ENCODE measurements around the gene TRIM40.

Gene TRIM40

GRCh38 chr6:30185846-30186484 is 50.0 kb downstream of the TRIM40 start:
- H3K18ac ChIP-seq (ENCODE audit: low read depth in 1 of 2, low read length in 2 of 2): no peak overlapping the region
- peaks cover 10% of the 10 kb centered on the region for H3K79me1 ChIP-seq (replicated peaks; ENCODE audit: low read length, poor library complexity, severe bottlenecking)
- H3K4ac ChIP-seq (ENCODE audit: low read depth in 1 of 2, low read length in 2 of 2): no peak overlapping the region
- H2BK12ac ChIP-seq (ENCODE audit: low read length in 2 of 2): no peak overlapping the region
- no peak overlapping the region for H3K4me3 ChIP-seq (ENCODE audit: insufficient read depth in 1 of 2, low read depth in 1 of 2, low read length in 2 of 2)
- H2AFZ ChIP-seq (ENCODE audit: low read depth, low read length): no peak overlapping the region
- H3K14ac ChIP-seq (ENCODE audit: low read length in 2 of 2): no peak overlapping the region
- H2BK5ac ChIP-seq (ENCODE audit: low read depth, low read length, poor library complexity, severe bottlenecking): no peak overlapping the region
- H2BK15ac ChIP-seq (ENCODE audit: low read depth, poor library complexity, severe bottlenecking): no peak overlapping the region
- H3K9me3 ChIP-seq (ENCODE audit: control insufficient read depth, low read length): no peaks in the 10 kb centered on the region
- H4K91ac ChIP-seq (ENCODE audit: low read length): no peak overlapping the region
- H4K8ac ChIP-seq (ENCODE audit: low read length): peak overlapping the region; percentile 19
- H2BK120ac ChIP-seq (ENCODE audit: low read depth, low read length): no peak overlapping the region
- H3K4me2 ChIP-seq (ENCODE audit: low read length, poor library complexity, severe bottlenecking): no peak overlapping the region
- no peaks in the 10 kb centered on the region for H3K4me1 ChIP-seq (ENCODE audit: control insufficient read depth, insufficient read depth, low read depth, low read length)
- H3K9ac ChIP-seq (ENCODE audit: low read length): no peak overlapping the region
- H3K23ac ChIP-seq (ENCODE audit: low read length in 2 of 2): no peak overlapping the region
- H3K27ac ChIP-seq (ENCODE audit: low read length, poor library complexity, severe bottlenecking): no peak overlapping the region
- 98% methylated on average over 20 of the region's 20 CpGs for WGBS
- no peak overlapping the region for H2AK5ac ChIP-seq (ENCODE audit: low read length, severe bottlenecking)
- no peaks in the 10 kb centered on the region for H3K27me3 ChIP-seq (ENCODE audit: control insufficient read depth in 1 of 2, insufficient read depth in 1 of 2, low read length in 2 of 2)
- peaks cover 45 to 60% of the 10 kb centered on the region in 2 experiments for H3K36me3 ChIP-seq (ENCODE audit: control insufficient read depth in 1 of 2, insufficient read depth in 2 of 2, low read depth in 1 of 2, low read length in 2 of 2)
- DNase-seq: no peak

DNA sequence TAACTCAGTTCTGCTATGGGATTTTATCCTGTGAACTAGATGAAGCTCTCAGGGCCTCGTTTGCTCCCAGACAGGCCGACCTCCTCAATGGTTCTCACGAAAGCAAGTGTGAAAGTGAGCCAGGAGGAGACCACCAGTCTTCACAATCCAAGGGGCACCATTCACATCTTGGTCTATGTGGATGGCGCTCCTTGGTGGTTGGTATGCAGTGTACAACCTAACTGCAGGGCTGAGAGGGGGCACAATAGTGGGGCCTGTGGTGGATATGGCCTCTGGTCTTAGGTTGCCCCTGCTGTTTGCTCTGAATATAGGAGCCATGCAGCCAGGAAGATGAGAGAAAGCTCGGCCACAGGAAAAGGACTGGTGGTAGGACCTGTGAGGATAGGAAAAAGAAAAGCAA is 52.6 kb downstream of the TRIM40 start:
- Histone ChIP-seq H2BK15ac (ENCODE audit: low read depth, poor library complexity, severe bottlenecking) (no peak overlapping the region), H2AFZ (ENCODE audit: low read depth, low read length) (no peak overlapping the region), H3K9ac (ENCODE audit: low read length) (no peak overlapping the region), H3K4me2 (ENCODE audit: low read length, poor library complexity, severe bottlenecking) (no peak overlapping the region), H2BK12ac (ENCODE audit: low read length in 2 of 2) (peak overlapping the region in 1 of 2 experiments; percentile 24), H3K36me3 (ENCODE audit: control insufficient read depth in 1 of 2, insufficient read depth in 2 of 2, low read depth in 1 of 2, low read length in 2 of 2) (peaks cover 54 to 70% of the 10 kb centered on the region in 2 experiments), H3K4me1 (ENCODE audit: control insufficient read depth, insufficient read depth, low read depth, low read length) (peaks cover 4% of the 10 kb centered on the region), H3K4me3 (ENCODE audit: insufficient read depth in 1 of 2, low read depth in 1 of 2, low read length in 2 of 2) (no peak overlapping the region), H3K14ac (ENCODE audit: low read length in 2 of 2) (no peak overlapping the region), H3K27ac (ENCODE audit: low read length, poor library complexity, severe bottlenecking) (no peak overlapping the region), H3K27me3 (ENCODE audit: control insufficient read depth in 1 of 2, insufficient read depth in 1 of 2, low read length in 2 of 2) (no peaks in the 10 kb centered on the region), H3K23ac (ENCODE audit: low read length in 2 of 2) (no peak overlapping the region), H4K91ac (ENCODE audit: low read length) (no peak overlapping the region), H3K79me1 (replicated peaks; ENCODE audit: low read length, poor library complexity, severe bottlenecking) (peaks cover 19% of the 10 kb centered on the region), H2AK5ac (ENCODE audit: low read length, severe bottlenecking) (no peak overlapping the region), H3K4ac (ENCODE audit: low read depth in 1 of 2, low read length in 2 of 2) (no peak overlapping the region), H3K18ac (ENCODE audit: low read depth in 1 of 2, low read length in 2 of 2) (no peak overlapping the region), H2BK5ac (ENCODE audit: low read depth, low read length, poor library complexity, severe bottlenecking) (no peak overlapping the region), H3K9me3 (ENCODE audit: control insufficient read depth, low read length) (no peaks in the 10 kb centered on the region), H2BK120ac (ENCODE audit: low read depth, low read length) (no peak overlapping the region), H4K8ac (ENCODE audit: low read length) (no peak overlapping the region)
- no peak for DNase-seq
- WGBS: 93% methylated on average over 5 of the region's 5 CpGs

DNA sequence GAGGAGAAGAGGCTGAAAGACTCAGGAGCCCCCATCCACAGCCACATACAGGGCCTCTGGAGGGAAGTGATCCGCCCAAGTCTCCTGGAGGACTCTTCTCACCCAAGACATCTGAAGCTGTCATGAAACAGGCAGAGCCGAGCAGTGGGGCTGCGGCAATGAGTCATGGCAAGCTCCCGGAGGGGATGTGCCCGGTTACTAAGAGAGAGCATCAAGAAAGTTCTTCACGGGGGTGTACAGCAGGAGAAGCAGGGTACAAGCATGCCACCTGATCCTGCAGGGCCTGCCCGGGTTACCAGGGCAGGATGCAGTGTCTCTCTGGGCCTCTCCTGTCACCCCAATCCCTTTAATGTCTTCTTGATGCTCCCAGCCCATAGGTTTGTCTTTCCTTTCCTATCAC is 56.1 kb downstream of the TRIM40 start:
- Histone ChIP-seq H2BK12ac (ENCODE audit: low read length in 2 of 2) (no peak overlapping the region), H2BK15ac (ENCODE audit: low read depth, poor library complexity, severe bottlenecking) (no peak overlapping the region), H3K9ac (ENCODE audit: low read length) (no peak overlapping the region), H3K14ac (ENCODE audit: low read length in 2 of 2) (no peak overlapping the region), H4K91ac (ENCODE audit: low read length) (no peak overlapping the region), H3K4me3 (ENCODE audit: insufficient read depth in 1 of 2, low read depth in 1 of 2, low read length in 2 of 2) (no peak overlapping the region), H2AFZ (ENCODE audit: low read depth, low read length) (no peak overlapping the region), H2AK5ac (ENCODE audit: low read length, severe bottlenecking) (no peak overlapping the region), H2BK5ac (ENCODE audit: low read depth, low read length, poor library complexity, severe bottlenecking) (no peak overlapping the region), H4K8ac (ENCODE audit: low read length) (no peak overlapping the region), H3K36me3 (ENCODE audit: control insufficient read depth in 1 of 2, insufficient read depth in 2 of 2, low read depth in 1 of 2, low read length in 2 of 2) (peaks cover 53 to 60% of the 10 kb centered on the region in 2 experiments), H3K4me2 (ENCODE audit: low read length, poor library complexity, severe bottlenecking) (no peak overlapping the region), H3K4ac (ENCODE audit: low read depth in 1 of 2, low read length in 2 of 2) (no peak overlapping the region), H3K79me1 (replicated peaks; ENCODE audit: low read length, poor library complexity, severe bottlenecking) (peaks cover 37% of the 10 kb centered on the region), H3K4me1 (ENCODE audit: control insufficient read depth, insufficient read depth, low read depth, low read length) (peaks cover 7% of the 10 kb centered on the region), H2BK120ac (ENCODE audit: low read depth, low read length) (no peak overlapping the region), H3K27me3 (ENCODE audit: control insufficient read depth in 1 of 2, insufficient read depth in 1 of 2, low read length in 2 of 2) (no peaks in the 10 kb centered on the region), H3K27ac (ENCODE audit: low read length, poor library complexity, severe bottlenecking) (no peak overlapping the region), H3K9me3 (ENCODE audit: control insufficient read depth, low read length) (no peaks in the 10 kb centered on the region), H3K23ac (ENCODE audit: low read length in 2 of 2) (no peak overlapping the region), H3K18ac (ENCODE audit: low read depth in 1 of 2, low read length in 2 of 2) (no peak overlapping the region)
- peak; percentile 36 for DNase-seq
- WGBS: 75% methylated on average over 7 of the region's 7 CpGs

DNA sequence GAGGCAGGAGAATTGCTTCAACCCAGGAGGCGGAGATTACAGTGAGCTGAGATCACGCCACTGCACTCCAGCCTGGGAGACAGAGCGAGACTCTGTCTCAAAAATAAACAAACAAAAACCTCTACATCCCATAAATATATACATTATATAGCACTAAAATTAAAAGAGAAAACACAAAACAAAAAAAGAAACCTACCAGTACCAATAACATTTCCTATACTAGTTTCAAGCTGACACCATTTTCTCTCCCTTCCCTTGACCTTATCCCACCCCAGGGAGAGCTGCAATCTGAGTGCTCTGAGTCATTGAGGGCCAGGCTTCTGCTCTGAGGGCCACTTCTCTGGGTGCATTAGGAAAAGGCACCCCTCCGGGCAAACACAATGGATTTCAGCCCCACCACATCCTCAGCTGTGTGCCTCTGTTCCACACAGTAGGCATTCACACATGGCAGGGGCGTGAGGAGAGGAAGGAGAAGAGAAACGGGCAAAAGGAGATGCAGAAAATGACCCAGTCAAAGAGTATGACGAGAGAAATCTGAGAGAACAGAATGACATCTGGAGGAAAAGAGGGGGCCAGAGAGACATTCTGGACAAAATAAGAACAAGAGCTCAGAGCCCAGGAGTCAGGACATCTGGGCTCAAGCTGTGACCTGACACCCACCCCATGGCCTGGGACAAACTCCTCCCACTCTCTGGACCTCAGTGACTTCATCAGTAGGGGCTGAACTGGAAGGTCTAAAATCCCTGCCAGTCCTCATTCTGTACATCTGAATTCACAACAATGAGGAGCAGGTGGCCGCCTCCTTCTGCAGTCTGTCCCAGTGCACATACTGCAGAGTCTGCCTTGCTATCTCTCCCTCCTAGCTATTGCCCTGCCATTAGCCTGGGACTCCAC is 59.1 kb downstream of the TRIM40 start:
- Histone ChIP-seq H2BK120ac (ENCODE audit: low read depth, low read length) (no peak overlapping the region), H3K4me1 (ENCODE audit: control insufficient read depth, insufficient read depth, low read depth, low read length) (peaks cover 9% of the 10 kb centered on the region), H3K27ac (ENCODE audit: low read length, poor library complexity, severe bottlenecking) (no peak overlapping the region), H2BK12ac (ENCODE audit: low read length in 2 of 2) (no peak overlapping the region), H3K4ac (ENCODE audit: low read depth in 1 of 2, low read length in 2 of 2) (no peak overlapping the region), H3K4me2 (ENCODE audit: low read length, poor library complexity, severe bottlenecking) (no peak overlapping the region), H3K23ac (ENCODE audit: low read length in 2 of 2) (no peak overlapping the region), H4K8ac (ENCODE audit: low read length) (no peak overlapping the region), H3K4me3 (ENCODE audit: insufficient read depth in 1 of 2, low read depth in 1 of 2, low read length in 2 of 2) (no peak overlapping the region), H3K14ac (ENCODE audit: low read length in 2 of 2) (no peak overlapping the region), H3K9me3 (ENCODE audit: control insufficient read depth, low read length) (no peaks in the 10 kb centered on the region), H3K18ac (ENCODE audit: low read depth in 1 of 2, low read length in 2 of 2) (peak overlapping the region in 1 of 2 experiments; percentile 4), H2BK15ac (ENCODE audit: low read depth, poor library complexity, severe bottlenecking) (no peak overlapping the region), H3K36me3 (ENCODE audit: control insufficient read depth in 1 of 2, insufficient read depth in 2 of 2, low read depth in 1 of 2, low read length in 2 of 2) (peaks cover 55 to 61% of the 10 kb centered on the region in 2 experiments), H2BK5ac (ENCODE audit: low read depth, low read length, poor library complexity, severe bottlenecking) (no peak overlapping the region), H4K91ac (ENCODE audit: low read length) (no peak overlapping the region), H3K79me1 (replicated peaks; ENCODE audit: low read length, poor library complexity, severe bottlenecking) (peaks cover 55% of the 10 kb centered on the region), H2AFZ (ENCODE audit: low read depth, low read length) (no peak overlapping the region), H3K9ac (ENCODE audit: low read length) (no peak overlapping the region), H2AK5ac (ENCODE audit: low read length, severe bottlenecking) (no peak overlapping the region), H3K27me3 (ENCODE audit: control insufficient read depth in 1 of 2, insufficient read depth in 1 of 2, low read length in 2 of 2) (no peaks in the 10 kb centered on the region)
- WGBS: 83% methylated on average over 7 of the region's 8 CpGs
- peak; percentile 46 for DNase-seq
